SU-DHL-6 (cell line): Measurements from ENCODE around the gene WNT8A.

Experiments
- CTCF ChIP-seq: fragments of 200-600 bp; sonication (generic); IDR thresholded peaks from one replicate; pipeline ENCODE4 v1.5.1; 2017; ENCODE audit warnings: antibody characterized with exemption, mild to moderate bottlenecking, low read length, moderate library complexity; ENCODE audit not compliant: insufficient read depth, poor library complexity, severe bottlenecking
- EZH2phosphoT487 ChIP-seq: fragments of 200-600 bp; sonication (generic), shearing (Covaris generic); conservative IDR thresholded peaks from 2 replicates; pipeline ENCODE4 v1.6.1; 2018; ENCODE audit warnings: mild to moderate bottlenecking, antibody characterized with exemption, low read length, moderate library complexity, mixed read lengths

GRCh38 chr5:138139781-138140090, 55.9 kb downstream of the WNT8A start:
- TF ChIP-seq CTCF = no peak
- no peak for TF ChIP-seq EZH2phosphoT487
